Measurements from ENCODE around the gene DCAF11.

GRCh38 chr14:24070285-24071143, 44.1 kb upstream of the DCAF11 start:
- TF ChIP-seq, protein P1, sequence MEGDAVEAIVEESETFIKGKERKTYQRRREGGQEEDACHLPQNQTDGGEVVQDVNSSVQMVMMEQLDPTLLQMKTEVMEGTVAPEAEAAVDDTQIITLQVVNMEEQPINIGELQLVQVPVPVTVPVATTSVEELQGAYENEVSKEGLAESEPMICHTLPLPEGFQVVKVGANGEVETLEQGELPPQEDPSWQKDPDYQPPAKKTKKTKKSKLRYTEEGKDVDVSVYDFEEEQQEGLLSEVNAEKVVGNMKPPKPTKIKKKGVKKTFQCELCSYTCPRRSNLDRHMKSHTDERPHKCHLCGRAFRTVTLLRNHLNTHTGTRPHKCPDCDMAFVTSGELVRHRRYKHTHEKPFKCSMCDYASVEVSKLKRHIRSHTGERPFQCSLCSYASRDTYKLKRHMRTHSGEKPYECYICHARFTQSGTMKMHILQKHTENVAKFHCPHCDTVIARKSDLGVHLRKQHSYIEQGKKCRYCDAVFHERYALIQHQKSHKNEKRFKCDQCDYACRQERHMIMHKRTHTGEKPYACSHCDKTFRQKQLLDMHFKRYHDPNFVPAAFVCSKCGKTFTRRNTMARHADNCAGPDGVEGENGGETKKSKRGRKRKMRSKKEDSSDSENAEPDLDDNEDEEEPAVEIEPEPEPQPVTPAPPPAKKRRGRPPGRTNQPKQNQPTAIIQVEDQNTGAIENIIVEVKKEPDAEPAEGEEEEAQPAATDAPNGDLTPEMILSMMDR (IDR thresholded peaks at IDR 0.05) = no peak
- TF ChIP-seq POLR2A (IDR thresholded peaks at IDR 0.05) = no peak

All from uterus (tissue), 2 donors.